GM21619 (cell line): Measurements from ENCODE around the gene NLN.
"Not testable (repeated sequence)": the region's sequence is repeated elsewhere in the genome, so short reads cannot be mapped to it uniquely, and the experiment has no call there.

ENCODE experiments used
- ATAC-seq: cut with Tn5 transposase; IDR thresholded peaks from one replicate; pipeline ENCODE4 v1.9.1; 2021; ENCODE audit not compliant: unreplicated experiment

NLN gene

GRCh38 chr5:65769539-65769938, 47.5 kb downstream of the NLN start:
- ATAC-seq = no peak

- no peak for ATAC-seq
Measured at GRCh38 chr5:65771266-65771665, 49.3 kb downstream of the NLN start.

GRCh38 chr5:65772963-65773362, 51.0 kb downstream of the NLN start:
- ATAC-seq = not testable (repeated sequence)

- no peak for ATAC-seq
Measured at GRCh38 chr5:65774346-65774745, 52.3 kb downstream of the NLN start.

- ATAC-seq = no peak
Measured at GRCh38 chr5:65775476-65775875, 53.5 kb downstream of the NLN start.

GRCh38 chr5:65776441-65777141, 54.6 kb downstream of the NLN start:
- no peak for ATAC-seq

GRCh38 chr5:65778126-65778525, 56.1 kb downstream of the NLN start:
- ATAC-seq = no peak

- peak; percentile 72 for ATAC-seq
Measured at GRCh38 chr5:65779643-65780042, 57.6 kb downstream of the NLN start.

GRCh38 chr5:65788296-65788695, 66.3 kb downstream of the NLN start:
- not testable (repeated sequence) for ATAC-seq

- no peak for ATAC-seq
Measured at GRCh38 chr5:65790371-65791163, 68.6 kb downstream of the NLN start.

GRCh38 chr5:65791712-65792673, 70.0 kb downstream of the NLN start:
- no peak for ATAC-seq

- ATAC-seq = no peak
Measured at GRCh38 chr5:65796269-65796668, 74.3 kb downstream of the NLN start.

GRCh38 chr5:65796751-65797316, 74.8 kb downstream of the NLN start:
- ATAC-seq = no peak

- ATAC-seq = no peak
Measured at GRCh38 chr5:65797481-65797880, 75.5 kb downstream of the NLN start.

- no peak for ATAC-seq
Measured at GRCh38 chr5:65799857-65800256, 77.9 kb downstream of the NLN start.

- ATAC-seq = no peak
Measured at GRCh38 chr5:65800775-65801174, 78.8 kb downstream of the NLN start.

- no peak for ATAC-seq
Measured at GRCh38 chr5:65801352-65801783, 79.4 kb downstream of the NLN start.

- ATAC-seq = no peak
Measured at GRCh38 chr5:65802080-65802479, 80.1 kb downstream of the NLN start.

- ATAC-seq = no peak
Measured at GRCh38 chr5:65802820-65803219, 80.8 kb downstream of the NLN start.

- no peak for ATAC-seq
Measured at GRCh38 chr5:65803699-65804391, 81.8 kb downstream of the NLN start.
